A549 (cell line): ENCODE results near the gene MAP2K1. TPM values are rescaled to one million over a fixed set of nuclear protein-coding genes. Genes with fewer than 3 reads are reported as not detected.

ENCODE experiments used
- ATAC-seq, 2 experiments: fragments of 200-7000 bp in 1 of 2; fragments of >200 bp in 1 of 2; cut with Nextera tagmentation in 1 of 2; cut with Tn5 transposase in 1 of 2; 3 replicates each; pipeline versions ENCODE4 v1.8.0 to v1.9.1; 2018 to 2020; ENCODE audit warnings: mild to moderate bottlenecking in 1 of 2, moderate library complexity in 1 of 2
- CTCF ChIA-PET: fragments of 300-600 bp; sonication (Branson Sonifier 250); formaldehyde crosslinking; extraction: SDS; loops from one replicate; lab custom pipeline; 2021; ENCODE audit warnings: antibody characterized with exemption, inconsistent platforms; lab: Yijun Ruan, JAX
- POLR2A ChIA-PET: fragments of 350-600 bp; formaldehyde crosslinking; extraction: SDS; loops from one replicate; lab custom pipeline; 2021; ENCODE audit warnings: antibody characterized with exemption, inconsistent platforms; lab: Yijun Ruan, JAX
- DNase-seq, 2 experiments: peaks; one replicate each; pipeline versions ENCODE4 v3.0.0 to v3.0.0-alpha.2; 2011 to 2016; ENCODE audit warnings: low read depth in 1 of 2, low spot score in 1 of 2
- FAIRE-seq: peaks from 2 replicates; lab custom pipeline; 2011; peaks lifted over from hg19 to GRCh38; lab: Jason Lieb, UNC
- H3K27ac ChIP-seq, 2 experiments: fragments of >200 bp; sonication (Bioruptor Twin); formaldehyde crosslinking; 3 replicates each; pipeline ENCODE4 v1.5.1; 2016 to 2017
- H3K4me1 ChIP-seq: fragments of >200 bp; sonication (Bioruptor Twin); formaldehyde crosslinking; 3 replicates; pipeline ENCODE4 v1.6.1; 2016
- H3K4me2 ChIP-seq: fragments of >200 bp; sonication (Bioruptor Twin); formaldehyde crosslinking; 3 replicates; pipeline ENCODE4 v1.6.1; 2016
- H3K4me3 ChIP-seq: fragments of >200 bp; sonication (Bioruptor Twin); formaldehyde crosslinking; 3 replicates; pipeline ENCODE4 v1.5.1; 2016
- H3K9me3 ChIP-seq: fragments of >200 bp; sonication (Bioruptor Twin); formaldehyde crosslinking; 3 replicates; pipeline ENCODE4 v1.6.1; 2016
- BCL3 ChIP-seq: fragments of >200 bp; sonication (Bioruptor Twin); formaldehyde crosslinking; IDR thresholded peaks from 3 replicates; pipeline ENCODE4 v1.6.1; 2016
- BHLHE40 ChIP-seq: IDR thresholded peaks from 2 replicates; pipeline ENCODE4 v1.6.1; 2012; ENCODE audit warnings: low read depth, low read length, inconsistent platforms
- CHD4 ChIP-seq: fragments of 200-600 bp; sonication (generic); IDR thresholded peaks from 2 replicates; pipeline ENCODE4 v1.6.1; 2016; ENCODE audit warnings: antibody characterized with exemption, mild to moderate bottlenecking, borderline replicate concordance
- EP300 ChIP-seq, 2 experiments: fragments of >200 bp; sonication (Bioruptor Twin); formaldehyde crosslinking; IDR thresholded peaks; 2 replicates in 1 of 2; 3 replicates in 1 of 2; pipeline ENCODE4 v1.6.1; 2016 to 2017
- FOXS1 ChIP-seq: fragments of 250-450 bp; sonication (Bioruptor Pico); IDR thresholded peaks from 2 replicates; pipeline ENCODE4 v1.5.0; 2020; ENCODE audit warnings: mild to moderate bottlenecking, moderate library complexity
- HMGXB4 ChIP-seq: fragments of 250-450 bp; sonication (Bioruptor Pico); IDR thresholded peaks from 2 replicates; pipeline ENCODE4 v1.5.0; 2021; ENCODE audit warnings: mild to moderate bottlenecking, moderate library complexity, borderline replicate concordance
- HOXA7 ChIP-seq: fragments of 250-450 bp; sonication (Bioruptor Pico); IDR thresholded peaks from 2 replicates; pipeline ENCODE4 v1.5.0; 2020; ENCODE audit warnings: mild to moderate bottlenecking, moderate library complexity
- HOXB5 ChIP-seq: fragments of 250-450 bp; sonication (Bioruptor Pico); IDR thresholded peaks from 2 replicates; pipeline ENCODE4 v1.5.0; 2020; ENCODE audit warnings: mild to moderate bottlenecking, moderate library complexity
- JUN ChIP-seq, 2 experiments: fragments of >200 bp; sonication (Bioruptor Twin); formaldehyde crosslinking; IDR thresholded peaks; 2 replicates in 1 of 2; 3 replicates in 1 of 2; pipeline ENCODE4 v1.6.1; 2016 to 2017
- MAZ ChIP-seq: fragments of 150-350 bp; IDR thresholded peaks from 2 replicates; pipeline ENCODE4 v1.6.1; 2014; ENCODE audit warnings: antibody characterized with exemption, low read depth, low read length, borderline replicate concordance
- MYC ChIP-seq: IDR thresholded peaks from 2 replicates; pipeline ENCODE4 v1.6.1; 2012; ENCODE audit warnings: mild to moderate bottlenecking, inconsistent platforms, low read length, improper control_type of control experiment, borderline replicate concordance
- NFE2L2 ChIP-seq: fragments of 150-350 bp; conservative IDR thresholded peaks from 2 replicates; pipeline ENCODE4 v1.6.1; 2014; ENCODE audit warnings: low read length
- NPAS2 ChIP-seq: fragments of 250-450 bp; sonication (Bioruptor Pico); IDR thresholded peaks from 2 replicates; pipeline ENCODE4 v1.8.0; 2022; ENCODE audit warnings: mild to moderate bottlenecking, moderate library complexity, borderline replicate concordance
- PHF8 ChIP-seq: fragments of 200-600 bp; sonication (generic); IDR thresholded peaks from 2 replicates; pipeline ENCODE4 v1.6.1; 2016; ENCODE audit warnings: low read depth, mild to moderate bottlenecking, antibody characterized with exemption, moderate library complexity, borderline replicate concordance
- POLR2A ChIP-seq: IDR thresholded peaks from 2 replicates; pipeline ENCODE4 v1.6.1; 2012; ENCODE audit warnings: mild to moderate bottlenecking, low read length
- RAD21 ChIP-seq, 2 experiments: fragments of >200 bp in 1 of 2; sonication (Bioruptor Twin) in 1 of 2; formaldehyde crosslinking in 1 of 2; IDR thresholded peaks in 1 of 2; conservative IDR thresholded peaks in 1 of 2; 2 replicates in 1 of 2; 3 replicates in 1 of 2; pipeline ENCODE4 v1.6.1; 2012 to 2018; ENCODE audit warnings: inconsistent platforms in 1 of 2
- RCOR1 ChIP-seq: fragments of 150-350 bp; IDR thresholded peaks from 2 replicates; pipeline ENCODE4 v1.6.1; 2014; ENCODE audit warnings: antibody characterized with exemption, low read length, low read depth
- REST ChIP-seq: fragments of 200-600 bp; sonication (generic); IDR thresholded peaks from 2 replicates; pipeline ENCODE4 v1.6.1; 2016; ENCODE audit warnings: antibody characterized with exemption, mild to moderate bottlenecking, moderate library complexity
- RNF2 ChIP-seq: fragments of 200-600 bp; sonication (generic); IDR thresholded peaks from 2 replicates; pipeline ENCODE4 v1.6.1; 2016; ENCODE audit warnings: low read depth, mild to moderate bottlenecking, antibody characterized with exemption, moderate library complexity, borderline replicate concordance
- TFCP2L1 ChIP-seq: fragments of 250-450 bp; sonication (Bioruptor Pico); IDR thresholded peaks from 2 replicates; pipeline ENCODE4 v1.5.0; 2021; ENCODE audit warnings: mild to moderate bottlenecking
- ZFP36 ChIP-seq: fragments of 450-650 bp; IDR thresholded peaks from 2 replicates; pipeline ENCODE4 v1.6.1; 2014; ENCODE audit warnings: borderline replicate concordance; ENCODE audit not compliant: partially characterized antibody
- ZSCAN20 ChIP-seq: fragments of 250-450 bp; sonication (Bioruptor Pico); IDR thresholded peaks from 2 replicates; pipeline ENCODE4 v1.8.0; 2022; ENCODE audit warnings: mild to moderate bottlenecking, moderate library complexity
- WGBS: methylation state at CpG from one replicate; pipeline ENCODE4 v1.1.6; 2017; ENCODE audit errors: missing lambda C conversion rate; 5-methylcytosine and 5-hydroxymethylcytosine counted together
- polyA plus RNA-seq, 4 experiments: library from polyadenylated mRNA; depleted of rRNA in 3 of 4; stranded (reverse); fragments of >200 nt; fragmentation: RNase III in 1 of 4; extraction: RNeasy Plus Mini Kit Qiagen cat#74134 plus additional on column Dnase treatment in 1 of 4; gene quantifications; 2 replicates in 3 of 4; 3 replicates in 1 of 4; pipeline ENCODE4 v1.2.3, GENCODE V29; 2011 to 2017
- TF ChIP-seq, protein P1 (sequence below): IDR thresholded peaks from 2 replicates; pipeline ENCODE4 v1.6.1; 2012

The MAP2K1 gene
- polyA plus RNA-seq, 2 of the 4 experiments (the other 2 are of a cell fraction) = 30.3 to 41.9 TPM

- Histone ChIP-seq H3K4me2 (no peak overlapping the region), H3K4me3 (no peak overlapping the region), H3K4me1 (no peaks in the 10 kb centered on the region), H3K27ac (no peak overlapping the region), H3K9me3 (no peaks in the 10 kb centered on the region)
- no peak for FAIRE-seq
- CTCF ChIA-PET = interaction anchor here (0.8 to 1.4 kb wide), 3 partner anchors 14 to 29 kb away, joined by 3 to 4 read pairs (median 3); no protein-coding TSS in a partner anchor
- DNase-seq = no peak
- WGBS = 86% methylated on average over 3 of the region's 3 CpGs
- POLR2A ChIA-PET = no interaction called here
- no peak for TF ChIP-seq FOXS1
- no peak for ATAC-seq
Measured at GRCh38 chr15:66423149-66423548, 36.4 kb downstream of the MAP2K1 start.

DNA sequence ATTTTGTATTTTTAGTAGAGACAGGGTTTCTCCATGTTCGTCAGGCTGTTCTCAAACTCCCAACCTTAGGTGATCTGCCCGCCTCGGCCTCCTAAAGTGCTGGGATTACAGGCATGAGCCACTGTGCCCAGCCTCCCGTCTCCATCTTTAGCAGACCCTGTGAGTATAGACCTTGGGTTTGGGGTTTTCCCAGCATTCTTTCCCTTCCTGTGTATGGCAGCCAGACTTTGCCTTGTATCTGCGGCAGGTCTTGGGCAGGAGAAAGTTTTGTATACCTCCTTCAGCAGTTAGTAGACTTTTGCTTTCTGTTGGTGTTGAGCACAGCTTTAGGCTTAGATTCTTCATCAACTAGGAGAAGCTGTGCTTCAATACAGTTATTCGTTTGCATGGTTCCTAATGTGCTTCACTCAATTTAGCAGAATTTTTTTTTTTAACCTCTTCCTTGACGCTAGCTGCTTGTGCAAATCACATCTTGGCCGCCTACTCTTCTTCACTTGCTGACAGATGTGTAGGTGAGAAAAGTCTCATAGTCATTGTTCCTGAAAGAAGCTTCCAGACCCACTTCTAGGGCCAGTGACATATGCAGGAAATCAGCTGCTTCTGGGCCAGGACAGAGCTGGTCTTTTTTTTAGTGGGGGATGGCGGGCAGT is 38.4 kb downstream of the MAP2K1 start:
- Histone ChIP-seq H3K4me2 (no peak overlapping the region), H3K4me1 (no peaks in the 10 kb centered on the region), H3K9me3 (no peaks in the 10 kb centered on the region), H3K27ac (no peak overlapping the region)
- ATAC-seq = no peak
- WGBS = 95% methylated on average over 9 of the region's 9 CpGs
- POLR2A ChIA-PET = no interaction called here
- TF ChIP-seq, protein P1, sequence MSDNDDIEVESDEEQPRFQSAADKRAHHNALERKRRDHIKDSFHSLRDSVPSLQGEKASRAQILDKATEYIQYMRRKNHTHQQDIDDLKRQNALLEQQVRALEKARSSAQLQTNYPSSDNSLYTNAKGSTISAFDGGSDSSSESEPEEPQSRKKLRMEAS = no peak
- TF ChIP-seq EP300 (IDR thresholded peaks at IDR 0.05) (no peak), ZFP36 (no peak), CHD4 (no peak), TFCP2L1 (CRISPR knock-in tag) (no peak), ZSCAN20 (CRISPR knock-in tag) (no peak), JUN (IDR thresholded peaks at IDR 0.05) (no peak), RCOR1 (no peak), REST (no peak)
- TF ChIP-seq, all 56 proteins: peak for 0
- FAIRE-seq (no peak), DNase-seq (no peak)
- CTCF ChIA-PET = interaction anchor here (0.6 to 1.1 kb wide), 2 partner anchors 17 to 27 kb away, joined by 3 to 5 read pairs; no protein-coding TSS in a partner anchor
- H3K4me3 ChIP-seq = no peak overlapping the region

DNA sequence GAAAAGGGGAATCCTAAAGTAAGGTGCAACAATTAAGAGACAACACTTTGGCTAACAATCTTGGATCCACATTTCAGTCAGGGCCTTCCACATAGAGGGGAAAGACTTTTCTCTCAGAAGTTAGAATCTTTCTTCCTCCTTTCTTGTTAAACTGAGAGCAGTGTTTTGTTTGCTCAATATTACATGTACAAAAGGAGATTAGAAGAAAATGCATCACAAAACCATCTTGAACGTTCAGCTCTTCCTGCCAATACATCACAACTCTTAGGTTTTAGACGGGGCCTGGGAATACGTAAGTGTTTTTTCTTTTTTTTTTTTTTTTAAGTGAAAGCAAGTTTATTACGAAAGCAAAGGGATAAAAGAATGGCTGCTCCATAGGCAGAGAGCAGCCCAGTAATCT is 39.1 kb downstream of the MAP2K1 start:
- 89% methylated on average over 4 of the region's 4 CpGs for WGBS
- no peak overlapping the region for H3K27ac ChIP-seq
- TF ChIP-seq JUN (IDR thresholded peaks at IDR 0.05) (no peak), HOXB5 (no peak), BHLHE40 (no peak), POLR2A (no peak), FOXS1 (no peak), NFE2L2 (no peak), MYC (no peak), HOXA7 (no peak), HMGXB4 (CRISPR knock-in tag) (no peak), PHF8 (no peak), RAD21 (conservative IDR thresholded peaks at IDR 0.05 in 1 of 2, IDR thresholded peaks at IDR 0.05 in 1 of 2) (no peak), NPAS2 (CRISPR knock-in tag) (no peak), BCL3 (no peak), MAZ (no peak), RNF2 (no peak)
- TF ChIP-seq, protein P1 = no peak
- no peaks in the 10 kb centered on the region for H3K4me1 ChIP-seq
- no peak for ATAC-seq
- no peaks in the 10 kb centered on the region for H3K9me3 ChIP-seq
- FAIRE-seq = no peak
- no peak for DNase-seq
- H3K4me3 ChIP-seq = no peak overlapping the region
- no peak overlapping the region for H3K4me2 ChIP-seq
- ChIA-PET POLR2A (no interaction called here), CTCF (interaction anchor here (0.6 kb wide), 1 partner anchor 28 kb away, joined by 5 read pairs; no protein-coding TSS in a partner anchor)
